Stimulated activated CD8-positive, alpha-beta memory T cell treated with anti-CD3 and anti-CD28 coated beads, Interleukin-15, amount 100 ng/mL, for 1 hour (primary cell): ENCODE measurements around the gene RALGAPA2.

ENCODE experiments used
- DNase-seq: peaks from one replicate; pipeline ENCODE4 v3.0.0-alpha.2; 2020; ENCODE audit warnings: low read depth

RALGAPA2 gene

GRCh38 chr20:20462185-20462584, 250.3 kb downstream of the RALGAPA2 start:
- no peak for DNase-seq

- no peak for DNase-seq
Observed at GRCh38 chr20:20461551-20461950, 250.9 kb downstream of the RALGAPA2 start.

- DNase-seq, result no peak
Observed at GRCh38 chr20:20459726-20460125, 252.7 kb downstream of the RALGAPA2 start.

GRCh38 chr20:20457392-20458126, 254.9 kb downstream of the RALGAPA2 start:
- no peak for DNase-seq

- no peak for DNase-seq
Observed at GRCh38 chr20:20456741-20457140, 255.7 kb downstream of the RALGAPA2 start.

GRCh38 chr20:20455926-20456325, 256.5 kb downstream of the RALGAPA2 start:
- DNase-seq, result no peak

GRCh38 chr20:20454850-20455627, 257.4 kb downstream of the RALGAPA2 start:
- DNase-seq, result no peak

GRCh38 chr20:20454367-20454766, 258.1 kb downstream of the RALGAPA2 start:
- DNase-seq, result no peak

GRCh38 chr20:20452254-20452676, 260.2 kb downstream of the RALGAPA2 start:
- DNase-seq, result no peak

GRCh38 chr20:20450521-20450920, 261.9 kb downstream of the RALGAPA2 start:
- no peak for DNase-seq

GRCh38 chr20:20448881-20449280, 263.6 kb downstream of the RALGAPA2 start:
- DNase-seq, result no peak

GRCh38 chr20:20447196-20447595, 265.2 kb downstream of the RALGAPA2 start:
- no peak for DNase-seq

GRCh38 chr20:20446425-20447015, 265.9 kb downstream of the RALGAPA2 start:
- DNase-seq, result no peak

GRCh38 chr20:20446001-20446400, 266.4 kb downstream of the RALGAPA2 start:
- DNase-seq, result no peak

- no peak for DNase-seq
Observed at GRCh38 chr20:20443504-20443903, 268.9 kb downstream of the RALGAPA2 start.

GRCh38 chr20:20442466-20442865, 270.0 kb downstream of the RALGAPA2 start:
- no peak for DNase-seq

GRCh38 chr20:20440886-20441658, 271.4 kb downstream of the RALGAPA2 start:
- DNase-seq, result no peak

- no peak for DNase-seq
Observed at GRCh38 chr20:20440481-20440880, 272.0 kb downstream of the RALGAPA2 start.

- DNase-seq, result no peak
Observed at GRCh38 chr20:20439602-20440190, 272.7 kb downstream of the RALGAPA2 start.

GRCh38 chr20:20437314-20437713, 275.1 kb downstream of the RALGAPA2 start:
- no peak for DNase-seq

GRCh38 chr20:20436689-20437088, 275.8 kb downstream of the RALGAPA2 start:
- no peak for DNase-seq

- DNase-seq, result no peak
Observed at GRCh38 chr20:20435453-20435852, 277.0 kb downstream of the RALGAPA2 start.
